Lower leg skin (tissue), 4 donors: ENCODE measurements around the gene PARD6G. TPM values are rescaled to one million over a fixed set of nuclear protein-coding genes. Genes with fewer than 3 reads are reported as not detected.

Source experiments
- DNase-seq, 2 donors: peaks; one replicate each; pipeline ENCODE4 v3.0.0-alpha.2; 2019; ENCODE audit warnings: low spot score in 2 of 2
- H3K4me3 ChIP-seq: fragments of 200-600 bp; sonication (generic); 2 replicates; pipeline ENCODE4 v1.5.1; 2017; ENCODE audit warnings: mild to moderate bottlenecking, low read depth; ENCODE audit not compliant: poor library complexity, severe bottlenecking
- POLR2A ChIP-seq, 2 donors: fragments of 450-650 bp; IDR thresholded peaks; one replicate each; pipeline ENCODE4 v1.6.1; 2016 to 2017; ENCODE audit warnings: antibody characterized with exemption in 2 of 2, mild to moderate bottlenecking in 1 of 2, moderate library complexity in 1 of 2
- WGBS, 2 donors: methylation state at CpG; one replicate each; pipeline ENCODE4 v1.1.5; 2018; 5-methylcytosine and 5-hydroxymethylcytosine counted together
- intact Hi-C: fragments of 100-400 bp; cut with DNase I; formaldehyde crosslinking; loops from one replicate; pipeline ENCODE4 v1.15.0; 2023; ENCODE audit warnings: low total_unique reads
- total RNA-seq, 4 donors: library from RNA; depleted of rRNA; stranded (reverse); fragments of >200 nt; gene quantifications; one replicate each; pipeline ENCODE4 v1.1.0, GENCODE V29; 2016
- TF ChIP-seq, protein P1 (sequence below), 3 donors: fragments of 450-650 bp; IDR thresholded peaks; one replicate each; pipeline ENCODE4 v1.5.1; 2016; ENCODE audit warnings: antibody characterized with exemption in 3 of 3, mild to moderate bottlenecking in 3 of 3, moderate library complexity in 2 of 3

Gene PARD6G
- total RNA-seq, 4 donors from 2014 or later: 89.6 to 122 (median 101) TPM

GRCh38 chr18:80205294-80205693 lies 42.0 kb downstream of the PARD6G start:
- WGBS, 2 donors: 83 to 84% methylated on average over 4 of the region's 4 CpGs
- H3K4me3 ChIP-seq: no peak overlapping the region
- peak in 1 of 2 donors; percentile 7 for DNase-seq
- TF ChIP-seq, protein P1, sequence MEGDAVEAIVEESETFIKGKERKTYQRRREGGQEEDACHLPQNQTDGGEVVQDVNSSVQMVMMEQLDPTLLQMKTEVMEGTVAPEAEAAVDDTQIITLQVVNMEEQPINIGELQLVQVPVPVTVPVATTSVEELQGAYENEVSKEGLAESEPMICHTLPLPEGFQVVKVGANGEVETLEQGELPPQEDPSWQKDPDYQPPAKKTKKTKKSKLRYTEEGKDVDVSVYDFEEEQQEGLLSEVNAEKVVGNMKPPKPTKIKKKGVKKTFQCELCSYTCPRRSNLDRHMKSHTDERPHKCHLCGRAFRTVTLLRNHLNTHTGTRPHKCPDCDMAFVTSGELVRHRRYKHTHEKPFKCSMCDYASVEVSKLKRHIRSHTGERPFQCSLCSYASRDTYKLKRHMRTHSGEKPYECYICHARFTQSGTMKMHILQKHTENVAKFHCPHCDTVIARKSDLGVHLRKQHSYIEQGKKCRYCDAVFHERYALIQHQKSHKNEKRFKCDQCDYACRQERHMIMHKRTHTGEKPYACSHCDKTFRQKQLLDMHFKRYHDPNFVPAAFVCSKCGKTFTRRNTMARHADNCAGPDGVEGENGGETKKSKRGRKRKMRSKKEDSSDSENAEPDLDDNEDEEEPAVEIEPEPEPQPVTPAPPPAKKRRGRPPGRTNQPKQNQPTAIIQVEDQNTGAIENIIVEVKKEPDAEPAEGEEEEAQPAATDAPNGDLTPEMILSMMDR (IDR thresholded peaks at IDR 0.05): no peak
- no peak for TF ChIP-seq POLR2A (IDR thresholded peaks at IDR 0.05)
- intact Hi-C loops: no loop called here

- 86 to 91% methylated on average over 2 of the region's 2 CpGs for WGBS, 2 donors
- peak in 1 of 2 donors; percentile 6 for DNase-seq
Observed at GRCh38 chr18:80204142-80204541, 43.2 kb downstream of the PARD6G start.

DNA sequence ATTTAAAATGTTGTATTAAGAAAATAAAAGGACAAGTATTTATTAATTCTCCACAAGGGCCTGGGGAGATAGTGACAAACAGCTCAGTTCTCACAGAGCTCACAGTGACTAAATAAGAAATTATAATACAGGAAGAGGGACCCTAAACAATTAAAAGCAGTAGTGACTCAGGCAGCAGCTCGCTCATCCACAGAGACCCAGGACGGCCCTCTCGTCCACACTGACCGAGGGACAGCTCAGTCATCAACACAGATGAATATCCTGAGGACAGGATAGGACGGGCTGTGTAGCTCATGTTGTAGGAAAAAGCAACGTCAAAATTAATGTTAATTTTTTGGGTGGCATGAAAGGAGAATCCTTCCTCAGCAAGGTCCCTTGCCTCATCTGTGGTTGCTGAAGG lies 44.1 kb downstream of the PARD6G start:
- intact Hi-C loops: no loop called here
- DNase-seq: peak in 1 of 2 donors; percentile 42
- no peak overlapping the region for H3K4me3 ChIP-seq
- 76 to 87% methylated on average over 6 of the region's 6 CpGs for WGBS, 2 donors
- TF ChIP-seq, protein P1 (IDR thresholded peaks at IDR 0.05): no peak
- TF ChIP-seq POLR2A (IDR thresholded peaks at IDR 0.05): no peak

More at GRCh38 chr18:80204142-80204541, 43.2 kb downstream of the PARD6G start:
- TF ChIP-seq, protein P1 (IDR thresholded peaks at IDR 0.05): no peak
- TF ChIP-seq POLR2A (IDR thresholded peaks at IDR 0.05): no peak
- intact Hi-C loops: no loop called here
- H3K4me3 ChIP-seq: no peak overlapping the region

DNA sequence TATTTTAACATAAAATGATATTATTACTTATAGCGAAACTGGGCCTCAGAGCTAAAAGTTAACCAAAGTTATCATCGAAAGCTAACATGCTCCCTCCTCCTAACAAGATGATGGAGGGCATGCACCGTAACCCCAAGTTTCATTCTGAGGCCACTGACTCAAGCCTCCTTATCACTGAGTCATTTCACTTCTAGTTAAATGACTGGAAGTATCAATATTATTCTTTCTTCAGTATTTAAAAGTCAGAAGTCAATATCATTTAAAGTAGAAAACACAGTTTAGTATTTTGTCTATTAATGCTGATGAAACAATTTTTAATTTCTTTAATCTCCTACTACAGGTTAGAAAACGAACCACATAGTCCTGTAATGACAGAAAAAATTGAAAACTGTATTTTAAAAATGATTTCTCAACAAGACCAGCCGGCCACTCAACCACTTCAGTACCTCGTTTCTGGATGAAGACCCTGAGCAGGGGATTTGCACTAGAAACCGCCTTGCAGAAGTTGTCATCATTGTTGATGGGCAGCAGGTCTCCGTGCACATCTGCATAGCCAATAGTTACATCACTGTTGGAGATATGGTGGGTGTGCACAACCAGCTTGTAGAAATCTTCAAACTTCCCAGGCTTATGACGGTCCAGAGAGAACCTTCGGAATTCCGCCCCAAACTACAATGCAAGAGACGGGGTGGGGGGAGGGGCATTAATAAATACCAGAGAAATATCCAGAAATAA lies 44.9 kb downstream of the PARD6G start:
- DNase-seq: peak; percentile 9 to 56
- TF ChIP-seq, protein P1 (IDR thresholded peaks at IDR 0.05): no peak
- TF ChIP-seq POLR2A (IDR thresholded peaks at IDR 0.05): no peak
- H3K4me3 ChIP-seq: no peak overlapping the region
- 90 to 92% methylated on average over 12 of the region's 12 CpGs for WGBS, 2 donors
- intact Hi-C loops: no loop called here

GRCh38 chr18:80201739-80202138 lies 45.6 kb downstream of the PARD6G start:
- DNase-seq: peak; percentile 5 to 80
- 83 to 84% methylated on average over 9 of the region's 9 CpGs for WGBS, 2 donors
- TF ChIP-seq POLR2A (IDR thresholded peaks at IDR 0.05): no peak
- TF ChIP-seq, protein P1 (IDR thresholded peaks at IDR 0.05): no peak
- no peak overlapping the region for H3K4me3 ChIP-seq
- intact Hi-C loops: no loop called here
